AG10803 (cell line): ENCODE results near the gene CCDC60.

Experiments used
- DNase-seq: peaks from one replicate; pipeline ENCODE4 v3.0.0; 2010; ENCODE audit warnings: low read depth
- H3K4me3 ChIP-seq: 2 replicates; pipeline ENCODE4 v1.5.1; 2011; ENCODE audit warnings: mild to moderate bottlenecking, low read length, control low read depth
- TF ChIP-seq, protein P1 (sequence below): conservative IDR thresholded peaks from 2 replicates; pipeline ENCODE4 v1.5.1; 2011; ENCODE audit warnings: mild to moderate bottlenecking, low read length, control low read depth, inconsistent platforms

CCDC60 gene

DNA sequence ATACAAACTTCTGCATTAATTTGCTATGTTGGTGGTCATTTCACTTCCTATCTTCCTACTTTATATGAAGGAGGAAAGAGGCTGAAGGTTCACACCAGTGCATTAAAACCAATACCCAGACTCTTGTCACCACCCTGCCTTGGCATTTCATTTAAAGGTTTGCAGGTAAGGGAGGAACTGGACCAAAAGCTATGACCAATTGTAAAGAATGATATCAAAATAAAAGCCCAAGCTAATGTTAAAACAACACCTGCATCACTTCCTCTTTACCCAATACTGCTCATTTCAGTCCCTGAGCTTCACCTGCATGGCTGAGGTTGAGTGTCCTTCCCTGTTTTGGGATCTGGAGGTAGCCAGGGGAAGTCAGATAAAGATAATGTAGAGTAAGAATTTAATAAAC, 211.8 kb downstream of the CCDC60 start:
- TF ChIP-seq, protein P1, sequence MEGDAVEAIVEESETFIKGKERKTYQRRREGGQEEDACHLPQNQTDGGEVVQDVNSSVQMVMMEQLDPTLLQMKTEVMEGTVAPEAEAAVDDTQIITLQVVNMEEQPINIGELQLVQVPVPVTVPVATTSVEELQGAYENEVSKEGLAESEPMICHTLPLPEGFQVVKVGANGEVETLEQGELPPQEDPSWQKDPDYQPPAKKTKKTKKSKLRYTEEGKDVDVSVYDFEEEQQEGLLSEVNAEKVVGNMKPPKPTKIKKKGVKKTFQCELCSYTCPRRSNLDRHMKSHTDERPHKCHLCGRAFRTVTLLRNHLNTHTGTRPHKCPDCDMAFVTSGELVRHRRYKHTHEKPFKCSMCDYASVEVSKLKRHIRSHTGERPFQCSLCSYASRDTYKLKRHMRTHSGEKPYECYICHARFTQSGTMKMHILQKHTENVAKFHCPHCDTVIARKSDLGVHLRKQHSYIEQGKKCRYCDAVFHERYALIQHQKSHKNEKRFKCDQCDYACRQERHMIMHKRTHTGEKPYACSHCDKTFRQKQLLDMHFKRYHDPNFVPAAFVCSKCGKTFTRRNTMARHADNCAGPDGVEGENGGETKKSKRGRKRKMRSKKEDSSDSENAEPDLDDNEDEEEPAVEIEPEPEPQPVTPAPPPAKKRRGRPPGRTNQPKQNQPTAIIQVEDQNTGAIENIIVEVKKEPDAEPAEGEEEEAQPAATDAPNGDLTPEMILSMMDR = no peak
- H3K4me3 ChIP-seq = no peak overlapping the region
- DNase-seq = no peak

DNA sequence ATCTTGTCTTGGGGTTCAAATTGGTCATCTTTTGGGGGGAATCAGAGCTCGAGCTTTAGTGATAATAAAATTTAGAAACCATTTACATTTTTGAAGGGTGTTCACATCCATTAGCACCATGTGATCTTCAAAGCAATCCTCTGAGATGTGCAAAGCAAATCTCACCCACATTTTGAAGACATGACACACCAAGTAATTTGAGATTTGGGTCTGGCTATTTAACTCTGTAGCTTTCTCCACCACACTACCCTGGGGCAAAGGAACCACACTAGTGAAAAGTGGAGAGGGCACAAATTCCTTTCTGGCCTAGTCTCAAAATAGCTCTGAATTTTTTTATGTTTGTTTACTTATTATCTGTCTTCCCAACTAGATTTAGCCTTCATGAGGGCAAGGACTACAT, 212.5 kb downstream of the CCDC60 start:
- H3K4me3 ChIP-seq = no peak overlapping the region
- TF ChIP-seq, protein P1 = no peak
- no peak for DNase-seq

DNA sequence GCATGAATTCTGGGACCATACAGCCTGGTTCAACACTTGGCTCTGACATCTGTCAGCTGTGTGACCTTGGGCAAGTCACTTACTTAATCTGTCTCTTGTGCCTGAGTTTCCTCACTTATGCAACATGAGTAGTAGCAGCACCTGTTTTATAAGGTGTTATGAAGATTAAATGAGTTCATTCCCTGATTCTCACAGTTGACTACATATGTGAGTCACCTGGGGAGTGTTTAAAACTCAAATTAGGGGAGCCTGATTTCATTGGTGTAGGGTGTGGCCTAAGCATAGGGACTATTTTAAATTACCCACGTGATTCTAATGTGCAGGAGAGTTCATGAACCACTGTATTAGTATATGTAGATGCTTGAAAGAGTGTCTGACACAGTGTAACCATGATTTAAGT, 222.3 kb downstream of the CCDC60 start:
- TF ChIP-seq, protein P1 = no peak
- H3K4me3 ChIP-seq = no peak overlapping the region
- no peak for DNase-seq

DNA sequence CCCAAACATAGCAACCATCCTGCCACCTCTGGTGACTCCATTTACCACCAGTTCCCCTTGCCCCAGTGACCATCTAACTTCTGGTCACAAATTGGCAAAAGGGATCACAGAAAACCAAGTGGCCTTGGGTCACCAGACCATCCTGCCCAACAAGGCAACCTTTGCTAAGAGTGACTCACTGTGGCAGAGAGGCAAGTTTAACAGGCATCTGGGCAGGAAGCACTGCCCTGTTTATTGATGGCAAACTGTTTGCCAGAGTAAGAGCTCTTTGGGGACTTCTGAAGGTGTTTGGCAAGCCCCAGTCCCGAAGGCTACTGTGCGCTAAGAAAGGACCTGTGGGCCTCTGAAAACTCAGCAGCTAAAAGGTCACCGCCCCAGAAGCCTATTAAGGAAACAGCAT, 230.9 kb downstream of the CCDC60 start:
- no peak for DNase-seq
- H3K4me3 ChIP-seq = no peak overlapping the region
- TF ChIP-seq, protein P1 = no peak

DNA sequence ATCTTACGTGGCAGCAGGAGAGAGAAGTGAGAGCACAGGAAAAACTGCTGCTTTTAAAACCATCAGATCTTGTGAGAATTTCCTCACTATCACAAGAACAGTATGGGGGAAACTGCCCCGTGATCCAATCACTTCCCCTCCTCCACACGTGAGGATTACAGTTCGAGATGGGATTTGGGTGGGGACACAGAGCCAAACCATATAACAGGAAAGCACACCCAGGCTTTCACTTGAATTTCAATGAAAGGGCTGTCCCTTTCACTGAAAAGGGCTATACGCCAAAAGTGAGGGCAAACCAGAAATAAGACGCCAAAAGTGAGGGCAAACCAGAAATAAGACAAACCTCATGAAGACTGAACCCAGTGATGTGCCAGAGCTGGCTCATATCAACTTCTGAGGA, 236.2 kb downstream of the CCDC60 start:
- no peak overlapping the region for H3K4me3 ChIP-seq
- TF ChIP-seq, protein P1 = no peak
- DNase-seq = no peak

DNA sequence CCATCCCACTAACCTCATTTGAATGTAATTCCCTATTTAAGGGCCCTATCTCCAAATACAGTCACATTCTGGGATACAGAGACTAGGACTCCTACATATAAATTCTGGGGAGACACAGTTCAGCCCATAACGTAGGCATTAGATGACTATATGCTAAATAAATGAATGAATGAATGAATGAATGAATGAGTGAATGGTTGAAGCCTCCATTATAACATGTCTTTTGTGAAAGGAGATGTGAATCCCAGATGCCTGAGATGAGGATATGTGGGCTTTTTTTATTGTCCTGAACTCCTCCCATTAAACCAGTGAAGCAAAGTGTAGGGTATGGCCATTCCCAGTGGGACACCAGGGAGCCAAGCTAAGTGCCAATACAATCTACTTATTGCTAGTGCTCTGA, 238.6 kb downstream of the CCDC60 start:
- no peak for DNase-seq
- H3K4me3 ChIP-seq = no peak overlapping the region
- TF ChIP-seq, protein P1 = no peak

DNA sequence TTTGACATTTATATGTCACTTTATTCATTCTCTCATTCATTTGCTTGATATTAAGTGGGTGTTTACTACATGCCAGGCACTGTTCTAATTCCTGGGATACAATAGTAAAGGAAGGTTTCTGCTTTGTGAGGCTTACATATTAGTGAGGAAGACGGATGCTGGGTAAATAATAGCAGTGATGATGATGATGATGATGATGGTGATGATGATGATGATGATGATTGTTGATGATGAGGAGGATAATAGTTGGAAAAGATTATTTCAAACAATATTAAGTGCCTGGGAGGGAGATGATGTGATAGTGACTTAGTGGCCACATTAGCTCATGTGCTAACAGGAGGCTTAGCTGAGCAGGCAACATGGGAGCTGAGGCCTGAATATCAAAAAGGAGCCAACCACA, 239.7 kb downstream of the CCDC60 start:
- TF ChIP-seq, protein P1 = no peak
- no peak for DNase-seq
- H3K4me3 ChIP-seq = no peak overlapping the region
